ENCODE measurements around the gene TRPV6.

TRPV6 gene

GRCh38 chr7:142868188-142868985 is 17.2 kb downstream of the TRPV6 start:
- H3K4me1 ChIP-seq (ENCODE audit: control insufficient read depth, insufficient read depth, low read length) = no peaks in the 10 kb centered on the region
- H3K9ac ChIP-seq (ENCODE audit: low read length) = no peak overlapping the region
- no peaks in the 10 kb centered on the region for H3K36me3 ChIP-seq (ENCODE audit: control insufficient read depth, insufficient read depth, low read length)
- no peak overlapping the region for H3K27ac ChIP-seq (ENCODE audit: low read depth, low read length)
- no peak overlapping the region for H3K4me3 ChIP-seq (ENCODE audit: low read length)
- H3K27me3 ChIP-seq (ENCODE audit: control insufficient read depth, insufficient read depth, low read length) = no peaks in the 10 kb centered on the region

GRCh38 chr7:142867398-142868187 is 18.0 kb downstream of the TRPV6 start:
- H3K36me3 ChIP-seq (ENCODE audit: control insufficient read depth, insufficient read depth, low read length) = no peaks in the 10 kb centered on the region
- H3K4me1 ChIP-seq (ENCODE audit: control insufficient read depth, insufficient read depth, low read length) = no peaks in the 10 kb centered on the region
- H3K27me3 ChIP-seq (ENCODE audit: control insufficient read depth, insufficient read depth, low read length) = no peaks in the 10 kb centered on the region
- H3K9ac ChIP-seq (ENCODE audit: low read length) = no peak overlapping the region
- H3K27ac ChIP-seq (ENCODE audit: low read depth, low read length) = no peak overlapping the region
- H3K4me3 ChIP-seq (ENCODE audit: low read length) = no peak overlapping the region

- H3K27me3 ChIP-seq (ENCODE audit: control insufficient read depth, insufficient read depth, low read length) = no peaks in the 10 kb centered on the region
- no peaks in the 10 kb centered on the region for H3K4me1 ChIP-seq (ENCODE audit: control insufficient read depth, insufficient read depth, low read length)
- no peak overlapping the region for H3K9ac ChIP-seq (ENCODE audit: low read length)
- no peak overlapping the region for H3K27ac ChIP-seq (ENCODE audit: low read depth, low read length)
- no peaks in the 10 kb centered on the region for H3K36me3 ChIP-seq (ENCODE audit: control insufficient read depth, insufficient read depth, low read length)
- no peak overlapping the region for H3K4me3 ChIP-seq (ENCODE audit: low read length)
Observed at GRCh38 chr7:142867097-142867378, 18.5 kb downstream of the TRPV6 start.

- no peaks in the 10 kb centered on the region for H3K27me3 ChIP-seq (ENCODE audit: control insufficient read depth, insufficient read depth, low read length)
- H3K4me3 ChIP-seq (ENCODE audit: low read length) = no peak overlapping the region
- H3K9ac ChIP-seq (ENCODE audit: low read length) = no peak overlapping the region
- H3K36me3 ChIP-seq (ENCODE audit: control insufficient read depth, insufficient read depth, low read length) = no peaks in the 10 kb centered on the region
- no peaks in the 10 kb centered on the region for H3K4me1 ChIP-seq (ENCODE audit: control insufficient read depth, insufficient read depth, low read length)
- H3K27ac ChIP-seq (ENCODE audit: low read depth, low read length) = no peak overlapping the region
Observed at GRCh38 chr7:142866361-142867096, 19.0 kb downstream of the TRPV6 start.

GRCh38 chr7:142865766-142866165 is 19.8 kb downstream of the TRPV6 start:
- H3K4me1 ChIP-seq (ENCODE audit: control insufficient read depth, insufficient read depth, low read length) = no peaks in the 10 kb centered on the region
- no peaks in the 10 kb centered on the region for H3K36me3 ChIP-seq (ENCODE audit: control insufficient read depth, insufficient read depth, low read length)

GRCh38 chr7:142864980-142865747 is 20.4 kb downstream of the TRPV6 start:
- Histone ChIP-seq H3K9ac (ENCODE audit: low read length) (no peak overlapping the region), H3K36me3 (ENCODE audit: control insufficient read depth, insufficient read depth, low read length) (no peaks in the 10 kb centered on the region), H3K4me1 (ENCODE audit: control insufficient read depth, insufficient read depth, low read length) (no peaks in the 10 kb centered on the region), H3K4me3 (ENCODE audit: low read length) (no peak overlapping the region), H3K27me3 (ENCODE audit: control insufficient read depth, insufficient read depth, low read length) (no peaks in the 10 kb centered on the region), H3K27ac (ENCODE audit: low read depth, low read length) (no peak overlapping the region)

More at GRCh38 chr7:142865766-142866165, 19.8 kb downstream of the TRPV6 start:
- Histone ChIP-seq H3K4me3 (ENCODE audit: low read length) (no peak overlapping the region), H3K27ac (ENCODE audit: low read depth, low read length) (no peak overlapping the region), H3K9ac (ENCODE audit: low read length) (no peak overlapping the region), H3K27me3 (ENCODE audit: control insufficient read depth, insufficient read depth, low read length) (no peaks in the 10 kb centered on the region)

GRCh38 chr7:142863891-142864685 is 21.5 kb downstream of the TRPV6 start:
- Histone ChIP-seq H3K4me3 (ENCODE audit: low read length) (no peak overlapping the region), H3K27me3 (ENCODE audit: control insufficient read depth, insufficient read depth, low read length) (no peaks in the 10 kb centered on the region), H3K36me3 (ENCODE audit: control insufficient read depth, insufficient read depth, low read length) (no peaks in the 10 kb centered on the region), H3K9ac (ENCODE audit: low read length) (no peak overlapping the region), H3K4me1 (ENCODE audit: control insufficient read depth, insufficient read depth, low read length) (peaks cover 3% of the 10 kb centered on the region), H3K27ac (ENCODE audit: low read depth, low read length) (no peak overlapping the region)

GRCh38 chr7:142862786-142863400 is 22.7 kb downstream of the TRPV6 start:
- Histone ChIP-seq H3K4me3 (ENCODE audit: low read length) (no peak overlapping the region), H3K36me3 (ENCODE audit: control insufficient read depth, insufficient read depth, low read length) (no peaks in the 10 kb centered on the region), H3K9ac (ENCODE audit: low read length) (no peak overlapping the region), H3K4me1 (ENCODE audit: control insufficient read depth, insufficient read depth, low read length) (peaks cover 3% of the 10 kb centered on the region), H3K27ac (ENCODE audit: low read depth, low read length) (no peak overlapping the region), H3K27me3 (ENCODE audit: control insufficient read depth, insufficient read depth, low read length) (no peaks in the 10 kb centered on the region)

- Histone ChIP-seq H3K27ac (ENCODE audit: low read depth, low read length) (no peak overlapping the region), H3K4me3 (ENCODE audit: low read length) (no peak overlapping the region), H3K27me3 (ENCODE audit: control insufficient read depth, insufficient read depth, low read length) (no peaks in the 10 kb centered on the region), H3K9ac (ENCODE audit: low read length) (no peak overlapping the region), H3K36me3 (ENCODE audit: control insufficient read depth, insufficient read depth, low read length) (no peaks in the 10 kb centered on the region), H3K4me1 (ENCODE audit: control insufficient read depth, insufficient read depth, low read length) (peaks cover 3% of the 10 kb centered on the region)
Observed at GRCh38 chr7:142862351-142862750, 23.2 kb downstream of the TRPV6 start.

GRCh38 chr7:142860968-142861367 is 24.6 kb downstream of the TRPV6 start:
- Histone ChIP-seq H3K9ac (ENCODE audit: low read length) (no peak overlapping the region), H3K36me3 (ENCODE audit: control insufficient read depth, insufficient read depth, low read length) (no peaks in the 10 kb centered on the region), H3K4me1 (ENCODE audit: control insufficient read depth, insufficient read depth, low read length) (peaks cover 3% of the 10 kb centered on the region), H3K27me3 (ENCODE audit: control insufficient read depth, insufficient read depth, low read length) (no peaks in the 10 kb centered on the region), H3K27ac (ENCODE audit: low read depth, low read length) (no peak overlapping the region), H3K4me3 (ENCODE audit: low read length) (no peak overlapping the region)

GRCh38 chr7:142859829-142860228 is 25.7 kb downstream of the TRPV6 start:
- Histone ChIP-seq H3K27ac (ENCODE audit: low read depth, low read length) (no peak overlapping the region), H3K9ac (ENCODE audit: low read length) (no peak overlapping the region), H3K27me3 (ENCODE audit: control insufficient read depth, insufficient read depth, low read length) (no peaks in the 10 kb centered on the region), H3K4me3 (ENCODE audit: low read length) (no peak overlapping the region), H3K4me1 (ENCODE audit: control insufficient read depth, insufficient read depth, low read length) (peaks cover 3% of the 10 kb centered on the region), H3K36me3 (ENCODE audit: control insufficient read depth, insufficient read depth, low read length) (no peaks in the 10 kb centered on the region)

Measured in rectal smooth muscle tissue (tissue), 1 donor.